ENCODE measurements around the gene GRM8. TPM values are rescaled to one million over a fixed set of nuclear protein-coding genes. Genes with fewer than 3 reads are reported as not detected.

The GRM8 gene
- total and polyA plus RNA-seq, 10 of the 15 experiments (the other 5 are each of a cell fraction or from before 2014, with no cell fraction given), result 0.33 to 7.1 (median 0.45) TPM; not detected in 2

DNA sequence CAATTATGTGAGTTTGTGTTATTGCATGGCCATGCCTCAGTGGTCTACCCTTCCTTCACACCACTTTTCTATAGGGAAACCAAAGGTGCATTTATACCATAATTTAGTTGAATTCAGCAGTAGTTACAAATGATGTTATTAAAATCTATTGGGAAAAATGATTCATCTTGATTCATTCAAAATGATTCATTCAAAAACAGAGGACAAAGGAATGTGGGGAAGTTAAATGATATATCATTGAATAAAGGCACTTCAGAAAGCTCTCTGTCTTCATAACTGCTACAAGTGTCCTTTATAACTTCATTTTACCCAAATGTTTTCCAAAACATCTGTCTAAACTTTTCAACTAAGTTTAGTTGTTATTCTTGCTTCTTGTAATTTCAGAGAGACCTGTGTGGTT is 722.9 kb downstream of the GRM8 start:
- Histone ChIP-seq H3K79me2 (ENCODE audit: control insufficient read depth, insufficient read depth, low read length) (no peaks in the 10 kb centered on the region), H3K4me1 (ENCODE audit: control insufficient read depth, insufficient read depth, low read length) (no peaks in the 10 kb centered on the region), H4K20me1 (ENCODE audit: control insufficient read depth, insufficient read depth) (no peaks in the 10 kb centered on the region), H3K9ac (ENCODE audit: control insufficient read depth, insufficient read depth, low read length) (no peak overlapping the region), H3K4me3 (no peak overlapping the region), H2AFZ (ENCODE audit: control insufficient read depth, low read depth, low read length) (no peak overlapping the region), H3K27ac (ENCODE audit: control insufficient read depth, insufficient read depth) (no peak overlapping the region), H3K9me3 (replicated peaks; ENCODE audit: control insufficient read depth, insufficient read depth, low read length) (no peaks in the 10 kb centered on the region; the same call in 1 of the 3 replicates), H3K27me3 (replicated peaks in 1 of 2; ENCODE audit: control insufficient read depth in 2 of 2, insufficient read depth in 2 of 2, low read length in 1 of 2) (no peaks in the 10 kb centered on the region), H3K4me2 (ENCODE audit: control insufficient read depth, insufficient read depth) (no peak overlapping the region), H3K36me3 (ENCODE audit: control insufficient read depth in 2 of 2, insufficient read depth in 2 of 2, low read length in 1 of 2) (no peaks in the 10 kb centered on the region)
- no TSS peak for BruUV-seq (replicated peaks)
- DNase-seq (ENCODE audit: low read depth, low spot score) (no peak), ATAC-seq (no peak), FAIRE-seq (no peak)
- CTCF ChIA-PET, result interaction anchor here (0.6 to 1.0 kb wide), 2 partner anchors 111 to 177 kb away, joined by 3 read pairs; no protein-coding TSS in a partner anchor
- SMC1A ChIA-PET (ENCODE audit: uncharacterized antibody, unreplicated experiment), result interaction anchor here (1.0 to 1.5 kb wide), 2 partner anchors 10 to 211 kb away, joined by 3 to 4 read pairs; no protein-coding TSS in a partner anchor
- POLR2A ChIA-PET, result no interaction called here
- RAD21 ChIA-PET (ENCODE audit: unreplicated experiment), result no interaction called here
- in situ Hi-C loops (cut with MboI) (no loop called here), intact Hi-C loops (cut with micrococcal nuclease; ENCODE audit: unreplicated experiment) (no loop called here)
- TF ChIP-seq EGR1 (IDR thresholded peaks at IDR 0.05; ENCODE audit: borderline replicate concordance in 1 of 2, low read depth in 2 of 2, low read length in 2 of 2), result no peak
- TF ChIP-seq ZBED1 (IDR thresholded peaks at IDR 0.05; ENCODE audit: borderline replicate concordance), result no peak
- TF ChIP-seq SREBF2 (IDR thresholded peaks at IDR 0.05; ENCODE audit: low read length), result no peak
- no peak for TF ChIP-seq TCF7 (IDR thresholded peaks at IDR 0.05; ENCODE audit: borderline replicate concordance)
- TF ChIP-seq TCF3 (IDR thresholded peaks at IDR 0.05; ENCODE audit: borderline replicate concordance, insufficient read depth, low read depth, low read length), result no peak
- TF ChIP-seq, protein P1, sequence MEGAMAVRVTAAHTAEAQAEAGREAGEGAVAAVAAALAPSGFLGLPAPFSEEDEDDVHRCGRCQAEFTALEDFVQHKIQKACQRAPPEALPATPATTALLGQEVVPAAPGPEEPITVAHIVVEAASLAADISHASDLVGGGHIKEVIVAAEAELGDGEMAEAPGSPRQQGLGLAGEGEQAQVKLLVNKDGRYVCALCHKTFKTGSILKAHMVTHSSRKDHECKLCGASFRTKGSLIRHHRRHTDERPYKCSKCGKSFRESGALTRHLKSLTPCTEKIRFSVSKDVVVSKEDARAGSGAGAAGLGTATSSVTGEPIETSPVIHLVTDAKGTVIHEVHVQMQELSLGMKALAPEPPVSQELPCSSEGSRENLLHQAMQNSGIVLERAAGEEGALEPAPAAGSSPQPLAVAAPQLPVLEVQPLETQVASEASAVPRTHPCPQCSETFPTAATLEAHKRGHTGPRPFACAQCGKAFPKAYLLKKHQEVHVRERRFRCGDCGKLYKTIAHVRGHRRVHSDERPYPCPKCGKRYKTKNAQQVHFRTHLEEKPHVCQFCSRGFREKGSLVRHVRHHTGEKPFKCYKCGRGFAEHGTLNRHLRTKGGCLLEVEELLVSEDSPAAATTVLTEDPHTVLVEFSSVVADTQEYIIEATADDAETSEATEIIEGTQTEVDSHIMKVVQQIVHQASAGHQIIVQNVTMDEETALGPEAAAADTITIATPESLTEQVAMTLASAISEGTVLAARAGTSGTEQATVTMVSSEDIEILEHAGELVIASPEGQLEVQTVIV (IDR thresholded peaks at IDR 0.05; ENCODE audit: borderline replicate concordance, partially characterized antibody), result no peak
- TF ChIP-seq, protein P2, sequence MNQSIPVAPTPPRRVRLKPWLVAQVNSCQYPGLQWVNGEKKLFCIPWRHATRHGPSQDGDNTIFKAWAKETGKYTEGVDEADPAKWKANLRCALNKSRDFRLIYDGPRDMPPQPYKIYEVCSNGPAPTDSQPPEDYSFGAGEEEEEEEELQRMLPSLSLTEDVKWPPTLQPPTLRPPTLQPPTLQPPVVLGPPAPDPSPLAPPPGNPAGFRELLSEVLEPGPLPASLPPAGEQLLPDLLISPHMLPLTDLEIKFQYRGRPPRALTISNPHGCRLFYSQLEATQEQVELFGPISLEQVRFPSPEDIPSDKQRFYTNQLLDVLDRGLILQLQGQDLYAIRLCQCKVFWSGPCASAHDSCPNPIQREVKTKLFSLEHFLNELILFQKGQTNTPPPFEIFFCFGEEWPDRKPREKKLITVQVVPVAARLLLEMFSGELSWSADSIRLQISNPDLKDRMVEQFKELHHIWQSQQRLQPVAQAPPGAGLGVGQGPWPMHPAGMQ (IDR thresholded peaks at IDR 0.05; ENCODE audit: borderline replicate concordance), result no peak
- TF ChIP-seq, protein P3, sequence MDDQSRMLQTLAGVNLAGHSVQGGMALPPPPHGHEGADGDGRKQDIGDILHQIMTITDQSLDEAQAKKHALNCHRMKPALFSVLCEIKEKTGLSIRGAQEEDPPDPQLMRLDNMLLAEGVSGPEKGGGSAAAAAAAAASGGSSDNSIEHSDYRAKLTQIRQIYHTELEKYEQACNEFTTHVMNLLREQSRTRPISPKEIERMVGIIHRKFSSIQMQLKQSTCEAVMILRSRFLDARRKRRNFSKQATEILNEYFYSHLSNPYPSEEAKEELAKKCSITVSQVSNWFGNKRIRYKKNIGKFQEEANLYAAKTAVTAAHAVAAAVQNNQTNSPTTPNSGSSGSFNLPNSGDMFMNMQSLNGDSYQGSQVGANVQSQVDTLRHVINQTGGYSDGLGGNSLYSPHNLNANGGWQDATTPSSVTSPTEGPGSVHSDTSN (IDR thresholded peaks at IDR 0.05; ENCODE audit: insufficient replicate concordance, low read depth, low read length), result no peak
- TF ChIP-seq, protein P4, sequence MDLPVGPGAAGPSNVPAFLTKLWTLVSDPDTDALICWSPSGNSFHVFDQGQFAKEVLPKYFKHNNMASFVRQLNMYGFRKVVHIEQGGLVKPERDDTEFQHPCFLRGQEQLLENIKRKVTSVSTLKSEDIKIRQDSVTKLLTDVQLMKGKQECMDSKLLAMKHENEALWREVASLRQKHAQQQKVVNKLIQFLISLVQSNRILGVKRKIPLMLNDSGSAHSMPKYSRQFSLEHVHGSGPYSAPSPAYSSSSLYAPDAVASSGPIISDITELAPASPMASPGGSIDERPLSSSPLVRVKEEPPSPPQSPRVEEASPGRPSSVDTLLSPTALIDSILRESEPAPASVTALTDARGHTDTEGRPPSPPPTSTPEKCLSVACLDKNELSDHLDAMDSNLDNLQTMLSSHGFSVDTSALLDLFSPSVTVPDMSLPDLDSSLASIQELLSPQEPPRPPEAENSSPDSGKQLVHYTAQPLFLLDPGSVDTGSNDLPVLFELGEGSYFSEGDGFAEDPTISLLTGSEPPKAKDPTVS (IDR thresholded peaks at IDR 0.05; ENCODE audit: low read depth, low read length), result no peak
- TF ChIP-seq NFIC (IDR thresholded peaks at IDR 0.05; ENCODE audit: low read depth, low read length), result no peak
- no peak for TF ChIP-seq NBN (IDR thresholded peaks at IDR 0.05)
- TF ChIP-seq, protein P5, sequence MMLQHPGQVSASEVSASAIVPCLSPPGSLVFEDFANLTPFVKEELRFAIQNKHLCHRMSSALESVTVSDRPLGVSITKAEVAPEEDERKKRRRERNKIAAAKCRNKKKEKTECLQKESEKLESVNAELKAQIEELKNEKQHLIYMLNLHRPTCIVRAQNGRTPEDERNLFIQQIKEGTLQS (IDR thresholded peaks at IDR 0.05; ENCODE audit: borderline replicate concordance, extremely low read depth, low read depth, low read length), result no peak
- no peak for TF ChIP-seq FOXM1 (IDR thresholded peaks at IDR 0.05; ENCODE audit: low read depth, low read length)
- no peak for TF ChIP-seq STAT1 (conservative IDR thresholded peaks at IDR 0.05)
- TF ChIP-seq RAD51 (IDR thresholded peaks at IDR 0.05), result no peak
- TF ChIP-seq CEBPB (IDR thresholded peaks at IDR 0.05; ENCODE audit: borderline replicate concordance in 1 of 2, low read depth in 2 of 2, low read length in 2 of 2), result no peak
- no peak for TF ChIP-seq PAX5 (IDR thresholded peaks at IDR 0.05; ENCODE audit: borderline replicate concordance, low read depth, low read length)
- no peak for TF ChIP-seq MXI1 (IDR thresholded peaks at IDR 0.05; ENCODE audit: low read depth, low read length)
- no peak for TF ChIP-seq SP1 (IDR thresholded peaks at IDR 0.05; ENCODE audit: low read depth, low read length)

Data from GM12878 (cell line).